SK-N-SH (cell line): ENCODE measurements around the gene SAMD4B. TPM values are rescaled to one million over a fixed set of nuclear protein-coding genes. Genes with fewer than 3 reads are reported as not detected.

Experiments used
- CTCF ChIA-PET: fragments of 300-600, 350-600 bp; formaldehyde crosslinking; extraction: SDS; loops from one replicate; lab custom pipeline; 2021; lab: Yijun Ruan, JAX
- POLR2A ChIA-PET: fragments of 350-600 bp; sonication (Branson Sonifier 250); formaldehyde crosslinking; extraction: SDS; loops from one replicate; lab custom pipeline; 2020; ENCODE audit warnings: antibody characterized with exemption, inconsistent platforms; lab: Yijun Ruan, JAX
- DNase-seq: peaks from one replicate; pipeline ENCODE4 v3.0.0; 2012
- H2AFZ ChIP-seq: fragments of 200-600 bp; sonication (generic); 2 replicates; pipeline ENCODE4 v1.8.1; 2016; ENCODE audit warnings: antibody characterized with exemption, mild to moderate bottlenecking, low read depth
- H3F3A ChIP-seq: fragments of 200-600 bp; sonication (generic); replicated peaks from 2 replicates; pipeline ENCODE3; 2016; ENCODE audit warnings: antibody characterized with exemption, mild to moderate bottlenecking; ENCODE audit not compliant: insufficient read depth
- H3K27ac ChIP-seq, 2 experiments: fragments of 200-500 bp in 1 of 2; fragments of 200-600 bp in 1 of 2; sonication (Bioruptor generic) in 1 of 2; sonication (generic), shearing (Covaris generic) in 1 of 2; 2 replicates each; pipeline versions ENCODE4 v1.5.1 to v1.6.1; 2014 to 2016; ENCODE audit warnings: low read depth in 2 of 2, inconsistent platforms in 1 of 2, low read length in 1 of 2, mild to moderate bottlenecking in 1 of 2, mixed read lengths in 1 of 2
- H3K27me3 ChIP-seq: fragments of 200-600 bp; sonication (generic), shearing (Covaris generic); 2 replicates; pipeline ENCODE4 v1.6.1; 2016; ENCODE audit warnings: mixed run types; ENCODE audit not compliant: insufficient read depth
- H3K36me3 ChIP-seq, 2 experiments: fragments of 200-500 bp in 1 of 2; fragments of 200-600 bp in 1 of 2; sonication (Bioruptor generic) in 1 of 2; sonication (generic) in 1 of 2; replicated peaks in 1 of 2; 2 replicates each; pipeline versions ENCODE3 to v1.5.1; 2014 to 2016; ENCODE audit warnings: low read length in 1 of 2, mild to moderate bottlenecking in 1 of 2; ENCODE audit not compliant: insufficient read depth in 2 of 2, control insufficient read depth in 1 of 2
- H3K4me1 ChIP-seq, 2 experiments: fragments of 200-500 bp in 1 of 2; fragments of 200-600 bp in 1 of 2; sonication (Bioruptor generic) in 1 of 2; sonication (generic), shearing (Covaris generic) in 1 of 2; 2 replicates each; pipeline versions ENCODE4 v1.5.1 to v1.6.1; 2014 to 2016; ENCODE audit warnings: low read depth in 1 of 2, low read length in 1 of 2, mixed run types in 1 of 2; ENCODE audit not compliant: insufficient read depth in 2 of 2, control insufficient read depth in 1 of 2
- H3K4me2 ChIP-seq: fragments of 200-600 bp; sonication (generic), shearing (Covaris generic); 2 replicates; pipeline ENCODE4 v1.6.1; 2017; ENCODE audit warnings: mixed run types
- H3K4me3 ChIP-seq, 2 experiments: fragments of 200-500 bp in 1 of 2; fragments of 200-600 bp in 1 of 2; sonication (Bioruptor generic) in 1 of 2; sonication (generic), shearing (Covaris generic) in 1 of 2; 2 replicates each; pipeline versions ENCODE4 v1.5.1 to v1.8.1; 2014 to 2016; ENCODE audit warnings: low read depth in 2 of 2, inconsistent platforms in 1 of 2, low read length in 1 of 2, mild to moderate bottlenecking in 1 of 2, mixed read lengths in 1 of 2, moderate library complexity in 1 of 2
- H3K79me2 ChIP-seq: fragments of 200-600 bp; sonication (generic); 2 replicates; pipeline ENCODE4 v1.8.1; 2017; ENCODE audit warnings: mild to moderate bottlenecking; ENCODE audit not compliant: insufficient read depth
- H3K9ac ChIP-seq: fragments of 200-600 bp; sonication (generic); 2 replicates; pipeline ENCODE4 v1.6.1; 2017; ENCODE audit warnings: mixed run types
- H3K9me2 ChIP-seq: fragments of 200-600 bp; sonication (generic); 2 replicates; pipeline ENCODE4 v1.6.1; 2017; ENCODE audit warnings: mixed run types
- H3K9me3 ChIP-seq: fragments of 200-600 bp; sonication (generic); 2 replicates; pipeline ENCODE4 v1.6.1; 2017; ENCODE audit warnings: mixed run types, mild to moderate bottlenecking, moderate library complexity
- H4K20me1 ChIP-seq: fragments of 200-600 bp; sonication (generic); 2 replicates; pipeline ENCODE4 v1.6.1; 2017; ENCODE audit warnings: mild to moderate bottlenecking, mixed run types; ENCODE audit not compliant: insufficient read depth
- EP300 ChIP-seq, 2 experiments: IDR thresholded peaks; 2 replicates each; pipeline versions ENCODE4 v1.4.0 to v1.6.1; 2012; ENCODE audit warnings: borderline replicate concordance in 1 of 2, low read depth in 1 of 2, low read length in 1 of 2
- EZH2phosphoT487 ChIP-seq: fragments of 200-600 bp; sonication (generic); IDR thresholded peaks from 2 replicates; pipeline ENCODE4 v1.6.1; 2017; ENCODE audit warnings: low read depth, mixed run types, mild to moderate bottlenecking, antibody characterized with exemption, moderate library complexity, borderline replicate concordance
- FOSL2 ChIP-seq: IDR thresholded peaks from 2 replicates; pipeline ENCODE4 v1.4.0; 2012; ENCODE audit warnings: low read depth, mild to moderate bottlenecking, moderate library complexity, borderline replicate concordance
- FOXJ3 ChIP-seq: sonication (generic); formaldehyde crosslinking; IDR thresholded peaks from 2 replicates; pipeline ENCODE4 v1.5.1; 2020; ENCODE audit warnings: mild to moderate bottlenecking, missing genetic modification reagents
- FOXM1 ChIP-seq: IDR thresholded peaks from 2 replicates; pipeline ENCODE4 v1.4.0; 2012; ENCODE audit warnings: low read depth, mild to moderate bottlenecking
- GABPA ChIP-seq: IDR thresholded peaks from 2 replicates; pipeline ENCODE4 v1.4.0; 2012; ENCODE audit warnings: low read depth, mild to moderate bottlenecking
- IRF3 ChIP-seq: fragments of 150-350 bp; IDR thresholded peaks from 2 replicates; pipeline ENCODE4 v1.6.1; 2016; ENCODE audit warnings: mild to moderate bottlenecking, low read depth, low read length
- MEF2A ChIP-seq: IDR thresholded peaks from 2 replicates; pipeline ENCODE4 v1.4.0; 2012; ENCODE audit warnings: low read depth, borderline replicate concordance
- NFIC ChIP-seq: IDR thresholded peaks from 2 replicates; pipeline ENCODE4 v1.4.0; 2012; ENCODE audit warnings: borderline replicate concordance
- NRF1 ChIP-seq: IDR thresholded peaks from 2 replicates; pipeline ENCODE4 v1.6.1; 2012; ENCODE audit warnings: low read depth, mild to moderate bottlenecking, low read length
- POLR2AphosphoS5 ChIP-seq: IDR thresholded peaks from 2 replicates; pipeline ENCODE4 v1.6.1; 2012; ENCODE audit warnings: low read depth, low read length
- RCOR1 ChIP-seq: fragments of 150-350 bp; IDR thresholded peaks from 2 replicates; pipeline ENCODE4 v1.6.1; 2017; ENCODE audit warnings: antibody characterized with exemption, low read length
- REST ChIP-seq: IDR thresholded peaks from 2 replicates; pipeline ENCODE4 v1.6.1; 2012; ENCODE audit warnings: mild to moderate bottlenecking, low read depth, low read length, moderate library complexity
- RXRA ChIP-seq: IDR thresholded peaks from 2 replicates; pipeline ENCODE4 v1.4.0; 2012; ENCODE audit warnings: low read depth, mild to moderate bottlenecking, borderline replicate concordance
- SIN3A ChIP-seq: IDR thresholded peaks from 2 replicates; pipeline ENCODE4 v1.6.1; 2012; ENCODE audit warnings: low read depth, mild to moderate bottlenecking, low read length, moderate library complexity, borderline replicate concordance
- SMC3 ChIP-seq: IDR thresholded peaks from 2 replicates; pipeline ENCODE4 v1.6.1; 2012; ENCODE audit warnings: low read depth, low read length, improper control_type of control experiment
- TAF1 ChIP-seq: IDR thresholded peaks from 2 replicates; pipeline ENCODE4 v1.6.1; 2012; ENCODE audit warnings: low read depth, mild to moderate bottlenecking, low read length, moderate library complexity, borderline replicate concordance
- TCF12 ChIP-seq: IDR thresholded peaks from 2 replicates; pipeline ENCODE4 v1.4.0; 2012
- USF1 ChIP-seq: IDR thresholded peaks from 2 replicates; pipeline ENCODE4 v1.4.0; 2012; ENCODE audit warnings: low read depth, borderline replicate concordance
- ZBTB33 ChIP-seq: IDR thresholded peaks from 2 replicates; pipeline ENCODE4 v1.4.0; 2012; ENCODE audit warnings: low read depth, borderline replicate concordance
- WGBS: methylation state at CpG from one replicate; pipeline ENCODE4 v1.1.6; 2017; ENCODE audit warnings: low lambda C conversion rate; 5-methylcytosine and 5-hydroxymethylcytosine counted together
- polyA plus RNA-seq, 3 experiments: library from polyadenylated mRNA; depleted of rRNA; stranded (reverse); fragments of >200 nt; gene quantifications; 2 replicates each; pipeline ENCODE4 v1.2.3, GENCODE V29; 2012

SAMD4B gene
- polyA plus RNA-seq, 1 of the 3 experiments (the other 2 are of a cell fraction): 83.0 TPM

GRCh38 chr19:39319892-39320248 lies 22.4 kb upstream of the SAMD4B start (continued):
- no peak for TF ChIP-seq REST
- no peak for TF ChIP-seq NFIC
- no peak for TF ChIP-seq GABPA
- no peak for TF ChIP-seq RCOR1
- no peak for TF ChIP-seq FOXM1
- no peak for TF ChIP-seq POLR2AphosphoS5
- no peak for TF ChIP-seq ZBTB33
- TF ChIP-seq, all 33 proteins: peak for 0

- Histone ChIP-seq H3K36me3 (no peaks in the 10 kb centered on the region), H3K27ac (no peak overlapping the region), H3K9me3 (no peaks in the 10 kb centered on the region), H3K4me2 (no peak overlapping the region), H2AFZ (no peak overlapping the region), H3F3A (no peaks in the 10 kb centered on the region), H4K20me1 (no peaks in the 10 kb centered on the region), H3K9me2 (no peaks in the 10 kb centered on the region), H3K9ac (no peak overlapping the region), H3K4me3 (peak overlapping the region in 1 of 2 experiments; percentile 18; a peak in 1 of 4 replicates), H3K4me1 (peaks cover 0 to 10% of the 10 kb centered on the region in 2 experiments; a peak in 1 of 4 replicates), H3K79me2 (no peaks in the 10 kb centered on the region), H3K27me3 (no peaks in the 10 kb centered on the region)
- WGBS: 45% methylated on average over 4 of the region's 10 CpGs
- CTCF ChIA-PET: no interaction called here
- POLR2A ChIA-PET: no interaction called here
- DNase-seq: no peak
- TF ChIP-seq FOXJ3 (CRISPR knock-in tag) (no peak), REST (no peak), USF1 (no peak), TCF12 (no peak), TAF1 (no peak), EZH2phosphoT487 (no peak), SIN3A (no peak), EP300 (IDR thresholded peaks at IDR 0.05; ENCODE audit: borderline replicate concordance in 1 of 2, low read depth in 1 of 2, low read length in 1 of 2) (no peak), FOSL2 (no peak), IRF3 (no peak), SMC3 (no peak), RXRA (no peak), MEF2A (no peak), NRF1 (no peak)
These were observed 20.9 kb upstream of the SAMD4B start for GRCh38 chr19:39321117-39321831.
